HG03460 (cell line): ENCODE data around the gene OGFR.

Experiments
- ATAC-seq: cut with Tn5 transposase; IDR thresholded peaks from one replicate; pipeline ENCODE4 v1.9.1; 2021; ENCODE audit not compliant: unreplicated experiment

OGFR gene

GRCh38 chr20:62769346-62770071 is 35.1 kb upstream of the OGFR start:
- no peak for ATAC-seq

GRCh38 chr20:62770111-62770910 is 34.3 kb upstream of the OGFR start:
- no peak for ATAC-seq

DNA sequence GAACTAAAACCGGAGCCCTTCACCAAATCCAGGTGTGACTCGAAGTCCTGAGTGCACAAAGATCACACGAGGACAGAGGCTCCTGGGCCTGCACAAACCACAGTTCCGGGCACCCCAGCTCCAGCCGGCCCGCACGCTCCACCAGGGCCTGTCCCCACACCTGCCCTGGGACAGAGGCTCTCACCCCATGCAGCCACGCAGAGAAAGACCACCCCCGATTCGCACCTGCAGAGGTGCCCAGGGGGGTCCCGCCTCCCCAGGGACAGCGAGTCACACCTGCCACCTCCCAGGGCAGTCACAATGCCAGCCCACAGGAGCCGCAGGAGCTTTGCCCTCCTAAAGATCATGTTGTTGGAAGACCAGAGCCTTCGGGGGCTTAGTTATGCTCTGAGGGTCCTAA is 33.7 kb upstream of the OGFR start:
- no peak for ATAC-seq

GRCh38 chr20:62771396-62772102 is 33.1 kb upstream of the OGFR start:
- ATAC-seq = no peak

DNA sequence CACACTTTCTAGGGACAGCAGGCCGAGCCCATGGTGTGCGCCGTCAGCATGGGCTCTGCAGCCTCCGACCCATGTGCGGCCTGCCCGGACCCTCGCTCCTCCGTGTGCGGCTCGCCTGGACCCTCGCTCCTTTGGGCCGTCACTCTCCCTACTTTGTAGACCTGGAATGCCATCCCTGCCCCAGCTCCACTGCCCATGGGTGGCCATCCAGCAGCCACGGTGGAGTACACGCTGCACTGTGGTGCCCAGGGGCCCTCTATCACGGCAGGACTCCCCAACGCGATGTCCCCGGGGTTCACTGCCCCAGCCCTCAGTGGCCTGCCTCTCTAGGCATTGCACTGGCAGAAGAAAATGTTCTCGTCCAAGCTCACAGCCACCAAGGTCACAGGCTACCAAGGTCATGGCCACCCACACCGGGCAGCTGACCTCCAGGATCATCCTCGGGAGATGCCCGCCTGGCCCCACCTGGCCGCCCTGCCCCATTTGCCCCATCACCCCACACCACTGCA is 32.5 kb upstream of the OGFR start:
- ATAC-seq = no peak

DNA sequence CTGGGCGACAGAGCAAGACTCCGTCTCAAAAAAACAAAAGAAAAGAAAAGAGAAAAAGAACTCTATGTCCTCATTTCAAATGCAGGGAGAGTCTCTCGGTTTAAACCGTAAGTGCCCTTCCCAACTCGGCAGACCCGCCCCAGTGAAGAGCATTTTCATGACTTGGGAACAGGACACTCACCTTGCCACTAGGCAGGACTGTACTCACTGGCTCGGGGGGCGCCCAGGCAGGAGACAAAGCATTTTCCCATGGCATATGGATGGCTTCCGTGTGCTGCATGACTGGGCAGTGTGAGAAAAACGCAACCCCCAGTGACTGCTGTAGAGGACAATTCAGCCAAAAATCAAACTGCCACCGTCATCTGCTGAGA is 32.0 kb upstream of the OGFR start:
- no peak for ATAC-seq

GRCh38 chr20:62772990-62773844 is 31.4 kb upstream of the OGFR start:
- ATAC-seq = no peak

GRCh38 chr20:62773845-62774714 is 30.6 kb upstream of the OGFR start:
- no peak for ATAC-seq

DNA sequence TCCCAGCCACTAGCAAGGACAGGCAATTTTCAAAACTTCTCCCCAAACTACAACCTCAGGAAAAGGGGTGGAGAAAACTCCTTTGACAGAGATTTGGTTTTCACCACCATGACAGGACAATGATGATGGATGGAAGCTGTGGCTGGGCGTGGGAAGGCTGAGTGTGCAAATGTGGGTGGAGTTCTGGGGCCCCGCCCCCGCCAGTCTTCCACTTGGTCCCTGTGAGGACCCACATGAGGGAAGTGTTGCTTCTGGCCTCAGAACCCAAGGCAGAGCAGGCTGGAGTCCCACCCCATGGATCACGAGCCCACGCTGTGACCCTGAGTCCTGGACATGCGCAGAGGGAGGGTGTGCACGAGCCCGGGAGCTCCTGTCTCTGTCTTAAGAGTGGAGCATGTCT is 29.9 kb upstream of the OGFR start:
- no peak for ATAC-seq

- no peak for ATAC-seq
Observed at GRCh38 chr20:62775206-62775605, 29.4 kb upstream of the OGFR start.

- ATAC-seq = no peak
Observed at GRCh38 chr20:62776035-62776691, 28.5 kb upstream of the OGFR start.

GRCh38 chr20:62776692-62777527 is 27.7 kb upstream of the OGFR start:
- no peak for ATAC-seq

GRCh38 chr20:62777528-62777830 is 27.2 kb upstream of the OGFR start:
- no peak for ATAC-seq

- no peak for ATAC-seq
Observed at GRCh38 chr20:62778058-62778457, 26.6 kb upstream of the OGFR start.

DNA sequence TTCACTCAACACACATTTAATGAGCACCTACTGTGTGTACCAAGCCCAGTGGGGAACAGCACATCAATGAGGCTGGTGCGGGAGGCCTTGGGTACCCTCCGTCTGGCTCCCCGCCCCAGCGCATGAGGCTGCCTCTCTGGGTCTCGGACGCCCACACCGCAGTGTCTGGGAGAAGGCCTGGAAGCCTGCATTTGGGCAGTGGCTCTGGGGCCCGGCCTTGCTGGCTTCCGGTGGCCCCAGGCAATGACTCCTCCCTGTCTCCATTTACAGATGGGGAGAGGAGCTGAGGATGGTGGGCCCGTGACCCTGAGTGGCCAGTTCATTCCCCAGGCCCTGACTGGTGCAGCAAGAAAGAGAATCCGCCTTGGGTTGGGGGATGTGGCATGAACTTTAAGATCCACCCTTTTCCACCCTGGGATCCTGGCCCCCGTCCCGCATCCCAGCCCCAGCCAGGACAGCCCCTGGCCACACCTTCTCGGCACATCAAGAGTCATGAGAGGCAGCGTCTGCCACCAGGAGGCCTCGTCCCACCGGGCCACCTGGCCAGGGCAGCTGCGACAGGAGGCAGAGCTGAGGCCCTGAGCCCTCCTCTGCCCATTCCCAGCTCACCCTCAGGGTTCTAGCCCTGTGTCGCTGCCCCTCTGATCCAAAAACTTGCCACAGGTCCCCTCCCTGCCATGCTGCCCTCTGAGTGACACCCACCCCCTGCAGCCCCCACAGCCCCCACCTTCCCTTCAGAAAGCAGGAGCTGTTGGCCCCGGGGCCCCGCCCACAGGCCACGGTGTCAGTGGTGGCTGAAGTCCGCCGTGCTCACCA is 25.8 kb upstream of the OGFR start:
- ATAC-seq = no peak

- ATAC-seq = no peak
Observed at GRCh38 chr20:62779417-62779685, 25.3 kb upstream of the OGFR start.

- ATAC-seq = no peak
Observed at GRCh38 chr20:62780204-62780603, 24.4 kb upstream of the OGFR start.

- ATAC-seq = no peak
Observed at GRCh38 chr20:62780696-62781095, 23.9 kb upstream of the OGFR start.
